ENCODE measurements around the gene IFT57. TPM values are rescaled to one million over a fixed set of nuclear protein-coding genes. Genes with fewer than 3 reads are reported as not detected.

The IFT57 gene
- total and polyA plus RNA-seq, 2 experiments from 2014 or later = 28.6 to 49.0 TPM

GRCh38 chr3:108180194-108180593, 42.0 kb downstream of the IFT57 start (continued):
- TF ChIP-seq ZNF462 (CRISPR knock-in tag; IDR thresholded peaks at IDR 0.05) = no peak
- TF ChIP-seq ZNF331 (CRISPR knock-in tag; IDR thresholded peaks at IDR 0.05; ENCODE audit: low read depth) = no peak
- no peak for TF ChIP-seq CREB1 (CRISPR knock-in tag; IDR thresholded peaks at IDR 0.05; ENCODE audit: low read depth)
- TF ChIP-seq EZH2phosphoT487 (IDR thresholded peaks at IDR 0.05; ENCODE audit: unreplicated experiment) = no peak
- no peak for TF ChIP-seq ZNF114 (CRISPR knock-in tag; IDR thresholded peaks at IDR 0.05)
- TF ChIP-seq ETS1 (IDR thresholded peaks at IDR 0.05) = no peak
- no peak for TF ChIP-seq NANOG (IDR thresholded peaks at IDR 0.05; ENCODE audit: borderline replicate concordance)

- Mint-ChIP-seq H3K27me3 (ENCODE audit: insufficient read depth, low read depth, poor library complexity) (no peaks in the 10 kb centered on the region), H3K36me3 (ENCODE audit: low read depth) (no peaks in the 10 kb centered on the region), H3K4me1 (peaks cover 37% of the 10 kb centered on the region), H3K9me3 (no peaks in the 10 kb centered on the region), H3K4me3 (no peak overlapping the region), H3K27ac (no peak overlapping the region)
- no peaks in the 10 kb centered on the region for H4K20me1 ChIP-seq (replicated peaks; ENCODE audit: insufficient read depth)
- H2AFZ ChIP-seq = no peak overlapping the region
- no peak overlapping the region for H3K4me2 ChIP-seq
- H3K9me2 ChIP-seq (ENCODE audit: insufficient read depth) = no peaks in the 10 kb centered on the region
- ATAC-seq (no peak), DNase-seq (ENCODE audit: low spot score) (no peak)
- H3K79me2 ChIP-seq (replicated peaks; ENCODE audit: insufficient read depth) = no peaks in the 10 kb centered on the region
- H3K4me3 ChIP-seq = no peak overlapping the region
- H3F3A ChIP-seq (replicated peaks; ENCODE audit: low read depth) = no peaks in the 10 kb centered on the region
- H3K36me3 ChIP-seq (ENCODE audit: insufficient read depth) = no peaks in the 10 kb centered on the region
- no peak overlapping the region for H3K27ac ChIP-seq (ENCODE audit: low read depth)
- H3K27me3 ChIP-seq (ENCODE audit: insufficient read depth) = no peaks in the 10 kb centered on the region
- H3K4me1 ChIP-seq (ENCODE audit: insufficient read depth) = peaks cover 27% of the 10 kb centered on the region
- TF ChIP-seq EZH2phosphoT487 (IDR thresholded peaks at IDR 0.05; ENCODE audit: unreplicated experiment) (no peak), CTCF (conservative IDR thresholded peaks at IDR 0.05; ENCODE audit: low read depth in 2 of 2) (no peak), REST (IDR thresholded peaks at IDR 0.05; ENCODE audit: unreplicated experiment) (no peak), POLR2AphosphoS5 (IDR thresholded peaks at IDR 0.05; ENCODE audit: low read depth) (no peak)
Measured at GRCh38 chr3:108178676-108179075, 43.5 kb downstream of the IFT57 start.

Data from GM23338 (cell line).